Articular chondrocyte of knee joint (primary cell): Measurements from ENCODE around the gene TMEM140. TPM values are rescaled to one million over a fixed set of nuclear protein-coding genes. Genes with fewer than 3 reads are reported as not detected.

Experiments used
- small RNA-seq: library from RNA; depleted of rRNA; stranded (forward); fragments of <200 nt; gene quantifications from one replicate; pipeline ENCODE3, GENCODE V24; 2012
- total RNA-seq: library from RNA; depleted of rRNA; stranded (reverse); fragments of >200 nt; gene quantifications from 2 replicates; pipeline ENCODE4 v1.2.3, GENCODE V29; 2012

TMEM140 gene
- 12.0 and 18.5 TPM in 2 replicates for total RNA-seq

GRCh38 chr7:135147899-135148721, at the start of gene TMEM140:
TSS of gene TMEM140 (plus strand) at chr7:135148072. CDS start at chr7:135164442, 16,370 bp downstream.

GRCh38 chr7:135170274-135170997, 22.6 kb downstream of the TMEM140 start, which contains the start of gene CYREN:
TSS of gene CYREN (minus strand) at chr7:135170707. CDS start at chr7:135168922, 1,785 bp downstream.

GRCh38 chr7:135211179-135211945, 63.5 kb downstream of the TMEM140 start, which contains the start of gene WDR91:
TSS of gene WDR91 (minus strand) at chr7:135211526. CDS start at chr7:135211502, 24 bp downstream.

Small RNA genes within 50 kb of the gene (small RNA-seq; reads per million reads assigned to genes)
- 2.4 reads per million, percentile 77 among the genes with 10 or more reads in this experiment for gene MIR6509

Other genes with a start within 250 kb of the TMEM140 start
- gene AGBL3, start 161.6 kb upstream of the TMEM140 start, total RNA-seq = 1.8 TPM in 2 replicates
- 40.8 and 41.2 TPM in 2 replicates for gene CYREN, start 22.6 kb downstream of the TMEM140 start, total RNA-seq
- 8.0 and 10.1 TPM in 2 replicates for gene WDR91, start 63.5 kb downstream of the TMEM140 start, total RNA-seq
- gene STRA8, start 85.8 kb downstream of the TMEM140 start, total RNA-seq = not detected in 2 replicates